ENCODE measurements around the gene GPC4.

GRCh38 chrX:133414406-133415275, 648 bp downstream of the GPC4 start:
- no peak for TF ChIP-seq ATF2 (IDR thresholded peaks at IDR 0.05; ENCODE audit: low read length)
- TF ChIP-seq EZH2 (IDR thresholded peaks at IDR 0.05; ENCODE audit: borderline replicate concordance, control insufficient read depth, low read depth, low read length): no peak
